Endothelial cell of umbilical vein (primary cell): ENCODE data around the gene DGCR2. TPM values are rescaled to one million over a fixed set of nuclear protein-coding genes. Genes with fewer than 3 reads are reported as not detected.

Source experiments
- BruUV-seq: library from RNA; stranded (reverse); fragments of 400-500 nt; replicated peaks from 2 replicates; lab custom pipeline; 2021; lab: Mats Ljungman, UMichigan
- CTCF ChIA-PET: fragments of 300-600, 350-600 bp; sonication (Branson Sonifier 250); formaldehyde crosslinking; loops from one replicate; lab custom pipeline; 2021; ENCODE audit warnings: antibody characterized with exemption, inconsistent platforms; lab: Charles Lee
- POLR2A ChIA-PET: fragments of 300-600, 350-600 bp; sonication (Branson Sonifier 250); formaldehyde crosslinking; loops from one replicate; lab custom pipeline; 2021; ENCODE audit warnings: antibody characterized with exemption, inconsistent platforms; lab: Charles Lee
- DNase-seq: peaks from one replicate; pipeline ENCODE4 v3.0.0-alpha.2; 2011; ENCODE audit warnings: low read depth, low spot score
- FAIRE-seq: peaks from 2 replicates; lab custom pipeline; 2011; peaks lifted over from hg19 to GRCh38; lab: Jason Lieb, UNC
- H2AFZ ChIP-seq: 2 replicates; pipeline ENCODE4 v1.6.0; 2012; ENCODE audit warnings: low read depth, low read length, control low read depth, inconsistent platforms
- H3K27ac ChIP-seq: 2 replicates; pipeline ENCODE4 v1.5.1; 2011; ENCODE audit warnings: low read depth, mild to moderate bottlenecking, control low read depth, low read length, moderate library complexity; ENCODE audit not compliant: insufficient read depth
- H3K27me3 ChIP-seq, 2 experiments: 2 replicates each; pipeline versions ENCODE4 v1.6.0 to v1.6.1; 2011; ENCODE audit warnings: low read length in 2 of 2, mixed read lengths in 1 of 2; ENCODE audit not compliant: control insufficient read depth in 2 of 2, insufficient read depth in 2 of 2
- H3K36me3 ChIP-seq, 2 experiments: 2 replicates in 1 of 2; 3 replicates in 1 of 2; pipeline ENCODE4 v1.5.1; 2011; ENCODE audit warnings: low read length in 2 of 2, mild to moderate bottlenecking in 1 of 2, moderate library complexity in 1 of 2; ENCODE audit not compliant: control insufficient read depth in 2 of 2, insufficient read depth in 2 of 2; ENCODE audit errors: extremely low read depth in 1 of 2
- H3K4me1 ChIP-seq: 3 replicates; pipeline ENCODE4 v1.5.1; 2011; ENCODE audit warnings: mild to moderate bottlenecking, low read length; ENCODE audit not compliant: control insufficient read depth, insufficient read depth; ENCODE audit errors: extremely low read depth
- H3K4me2 ChIP-seq: 2 replicates; pipeline ENCODE4 v1.6.1; 2011; ENCODE audit warnings: low read length, control low read depth, mixed read lengths; ENCODE audit not compliant: insufficient read depth
- H3K4me3 ChIP-seq, 3 experiments: fragments of 200-600 bp in 1 of 3; sonication (generic), shearing (Covaris generic) in 1 of 3; replicated peaks in 1 of 3; 2 replicates each; pipeline ENCODE4 v1.5.1; 2011 to 2016; ENCODE audit warnings: control low read depth in 3 of 3, low read length in 3 of 3, mild to moderate bottlenecking in 2 of 3, inconsistent platforms in 1 of 3, low read depth in 1 of 3, moderate library complexity in 1 of 3; ENCODE audit not compliant: insufficient read depth in 1 of 3
- H3K79me2 ChIP-seq: 2 replicates; pipeline ENCODE4 v1.6.0; 2012; ENCODE audit warnings: low read length, inconsistent platforms; ENCODE audit not compliant: control insufficient read depth, insufficient read depth
- H3K9ac ChIP-seq: replicated peaks from 2 replicates; pipeline ENCODE3; 2011; ENCODE audit warnings: low read length, control low read depth; ENCODE audit not compliant: insufficient read depth; ENCODE audit errors: extremely low read depth
- H3K9me1 ChIP-seq: replicated peaks from 3 replicates; pipeline ENCODE4 v1.6.0; 2011; ENCODE audit warnings: mild to moderate bottlenecking, low read length; ENCODE audit not compliant: control insufficient read depth, insufficient read depth; ENCODE audit errors: extremely low read depth
- H3K9me3 ChIP-seq: replicated peaks from 2 replicates; pipeline ENCODE4 v1.5.1; 2012; ENCODE audit warnings: low read length, inconsistent platforms; ENCODE audit not compliant: control insufficient read depth, insufficient read depth
- H4K20me1 ChIP-seq: replicated peaks from 2 replicates; pipeline ENCODE3; 2011; ENCODE audit warnings: mild to moderate bottlenecking, low read length; ENCODE audit not compliant: control insufficient read depth, insufficient read depth; ENCODE audit errors: extremely low read depth
- CTCF ChIP-seq, 2 donors: IDR thresholded peaks; 1 replicate in 1 of 2; 2 replicates in 1 of 2; pipeline ENCODE4 v1.5.1; 2011; ENCODE audit warnings: low read length in 2 of 2, mild to moderate bottlenecking in 2 of 2, moderate library complexity in 2 of 2, control low read depth in 1 of 2, inconsistent platforms in 1 of 2, low read depth in 1 of 2; ENCODE audit not compliant: insufficient read depth in 1 of 2; ENCODE audit errors: extremely low read depth in 1 of 2
- EZH2 ChIP-seq: IDR thresholded peaks from 2 replicates; pipeline ENCODE4 v1.6.1; 2012; ENCODE audit warnings: borderline replicate concordance, low read depth, mild to moderate bottlenecking, moderate library complexity, low read length, inconsistent platforms; ENCODE audit not compliant: severe bottlenecking
- FOS ChIP-seq: IDR thresholded peaks from 2 replicates; pipeline ENCODE4 v1.6.1; 2011; ENCODE audit warnings: mild to moderate bottlenecking, low read length, moderate library complexity, borderline replicate concordance; ENCODE audit not compliant: insufficient read depth
- GATA2 ChIP-seq: IDR thresholded peaks from 2 replicates; pipeline ENCODE4 v1.7.0; 2011; ENCODE audit warnings: low read depth, mild to moderate bottlenecking, moderate library complexity, mixed read lengths, low read length; ENCODE audit not compliant: insufficient read length, insufficient read depth
- JUN ChIP-seq: IDR thresholded peaks from 2 replicates; pipeline ENCODE4 v1.6.1; 2011; ENCODE audit warnings: borderline replicate concordance, low read depth; ENCODE audit not compliant: insufficient read length, insufficient read depth
- MAX ChIP-seq: IDR thresholded peaks from 2 replicates; pipeline ENCODE4 v1.6.1; 2011; ENCODE audit not compliant: insufficient read depth, insufficient read length
- MYC ChIP-seq: IDR thresholded peaks from one replicate; pipeline ENCODE4 v1.6.1; 2011; ENCODE audit warnings: mild to moderate bottlenecking, low read depth, low read length
- POLR2A ChIP-seq: IDR thresholded peaks from 2 replicates; pipeline ENCODE4 v1.6.1; 2012; ENCODE audit warnings: low read depth, mild to moderate bottlenecking, control low read depth, low read length
- POLR2AphosphoS5 ChIP-seq: IDR thresholded peaks from 2 replicates; pipeline ENCODE4 v1.6.1; 2012; ENCODE audit warnings: low read depth, mild to moderate bottlenecking, control low read depth, low read length, moderate library complexity; ENCODE audit not compliant: insufficient read depth
- dilution Hi-C: fragments of 300-500 bp; cut with MboI; formaldehyde crosslinking; loops from one replicate; pipeline ENCODE4 v1.15.0; 2019; ENCODE audit warnings: low sequenced_read_pairs; ENCODE audit not compliant: extremely low pct_ligation_motif_present
- intact Hi-C: fragments of 100-400 bp; cut with micrococcal nuclease; formaldehyde crosslinking; loops from one replicate; pipeline ENCODE4 v1.10.0; 2022
- polyA plus RNA-seq, 4 experiments: library from polyadenylated mRNA; depleted of rRNA in 3 of 4; stranded (reverse) in 3 of 4; unstranded in 1 of 4; fragments of >200 nt; gene quantifications; 2 replicates each; pipeline versions ENCODE4 v1.2.1 to v1.2.3, GENCODE V29; 2011 to 2012; ENCODE audit warnings: missing spikeins in 1 of 4
- total RNA-seq: library from RNA; stranded (reverse); gene quantifications from 2 replicates; pipeline ENCODE4 v1.2.3, GENCODE V29; 2021

Gene DGCR2
- total and polyA plus RNA-seq, 2 donors (not counting 3 experiments of a cell fraction or from before 2014, with no cell fraction given) = 44.8 to 51.2 TPM

GRCh38 chr22:19121631-19122142 is 525 bp downstream of the DGCR2 start:
- Histone ChIP-seq H3K4me1 (peaks cover 9% of the 10 kb centered on the region), H2AFZ (peak overlapping the region; percentile 99), H3K36me3 (peaks cover 0 to 2% of the 10 kb centered on the region in 2 experiments), H3K27me3 (no peaks in the 10 kb centered on the region), H3K9me3 (no peaks in the 10 kb centered on the region), H3K27ac (peak overlapping the region; percentile 4), H3K9ac (peak overlapping the region; percentile 78), H3K4me3 (peak overlapping the region; percentile 61 to 91 (median 80)), H3K4me2 (peak overlapping the region; percentile 91), H3K79me2 (peaks cover 48% of the 10 kb centered on the region), H3K9me1 (no peaks in the 10 kb centered on the region), H4K20me1 (peaks cover 7% of the 10 kb centered on the region)
- FAIRE-seq (peak; percentile 56), DNase-seq (peak; percentile 54)
- dilution Hi-C loops (no loop called here), intact Hi-C loops (loop anchor here (1.0 to 2.0 kb wide), 2 partner anchors 23 to 37 kb away; partner anchors contain the start of gene ESS2)
- BruUV-seq = no TSS peak
- TF ChIP-seq JUN = no peak
- TF ChIP-seq POLR2A = no peak
- no peak for TF ChIP-seq FOS
- no peak for TF ChIP-seq MAX
- no peak for TF ChIP-seq CTCF (IDR thresholded peaks at IDR 0.05; ENCODE audit: extremely low read depth in 1 of 2, insufficient read depth in 1 of 2, low read depth in 1 of 2, low read length in 2 of 2)
- no peak for TF ChIP-seq MYC
- TF ChIP-seq POLR2AphosphoS5 = no peak
- no peak for TF ChIP-seq EZH2
- no peak for TF ChIP-seq GATA2
- ChIA-PET CTCF (interaction anchor here (0.5 to 1.5 kb wide), 2 partner anchors 37 to 41 kb away, joined by 4 read pairs; no protein-coding TSS in a partner anchor), POLR2A (no interaction called here)
